OCI-LY1 (cell line): ENCODE results near the gene PLCB4.

ENCODE experiments used
- H2AFZ ChIP-seq: fragments of 200-600 bp; sonication (generic), shearing (Covaris generic); 2 replicates; pipeline ENCODE4 v1.6.0; 2014; ENCODE audit warnings: antibody characterized with exemption, mild to moderate bottlenecking, low read length
- H3F3A ChIP-seq: fragments of 200-600 bp; sonication (generic), shearing (Covaris generic); 2 replicates; pipeline ENCODE4 v1.6.0; 2014; ENCODE audit warnings: mild to moderate bottlenecking, antibody characterized with exemption, low read length, moderate library complexity; ENCODE audit not compliant: insufficient read depth
- H3K27ac ChIP-seq: fragments of 200-600 bp; sonication (generic); 2 replicates; pipeline ENCODE4 v1.5.1; 2014; ENCODE audit warnings: low read length, mixed run types, mild to moderate bottlenecking, low read depth; ENCODE audit not compliant: poor library complexity, severe bottlenecking
- H3K27me3 ChIP-seq: fragments of 200-600 bp; sonication (generic); 2 replicates; pipeline ENCODE4 v1.6.0; 2014; ENCODE audit warnings: antibody characterized with exemption, mild to moderate bottlenecking, low read length, moderate library complexity; ENCODE audit not compliant: insufficient read depth
- H3K36me3 ChIP-seq: fragments of 200-600 bp; sonication (generic); 2 replicates; pipeline ENCODE4 v1.6.1; 2014; ENCODE audit warnings: mild to moderate bottlenecking, antibody characterized with exemption, low read length, moderate library complexity, mixed read lengths; ENCODE audit not compliant: insufficient read depth
- H3K4me1 ChIP-seq: fragments of 200-600 bp; sonication (generic); 2 replicates; pipeline ENCODE4 v1.5.1; 2014; ENCODE audit warnings: mild to moderate bottlenecking, low read length, moderate library complexity; ENCODE audit not compliant: insufficient read depth, severe bottlenecking
- H3K4me2 ChIP-seq: fragments of 200-600 bp; sonication (generic), shearing (Covaris generic); 2 replicates; pipeline ENCODE4 v1.6.1; 2014; ENCODE audit warnings: low read length
- H3K4me3 ChIP-seq: fragments of 200-600 bp; sonication (generic); 2 replicates; pipeline ENCODE4 v1.5.1; 2014; ENCODE audit warnings: low read length, low read depth, mild to moderate bottlenecking, mixed read lengths; ENCODE audit not compliant: poor library complexity, severe bottlenecking
- H3K79me2 ChIP-seq: fragments of 200-600 bp; shearing (Covaris generic); 2 replicates; pipeline ENCODE4 v1.6.1; 2016; ENCODE audit warnings: mixed run types, low read length, mixed read lengths; ENCODE audit not compliant: insufficient read depth
- H3K9ac ChIP-seq: fragments of 200-600 bp; sonication (generic), shearing (Covaris generic); 2 replicates; pipeline ENCODE4 v1.6.1; 2014; ENCODE audit warnings: mild to moderate bottlenecking, low read length, mixed read lengths
- H3K9me2 ChIP-seq: fragments of 200-600 bp; sonication (generic), shearing (Covaris generic); 2 replicates; pipeline ENCODE4 v1.6.1; 2014; ENCODE audit warnings: low read depth, mild to moderate bottlenecking, low read length, mixed read lengths
- H3K9me3 ChIP-seq: fragments of 200-600 bp; shearing (Covaris generic); 2 replicates; pipeline ENCODE4 v1.6.1; 2014; ENCODE audit warnings: low read length, mixed read lengths
- H4K20me1 ChIP-seq: fragments of 200-600 bp; sonication (generic), shearing (Covaris generic); 2 replicates; pipeline ENCODE4 v1.6.0; 2016; ENCODE audit warnings: mild to moderate bottlenecking, low read length; ENCODE audit not compliant: insufficient read depth
- CTCF ChIP-seq: fragments of 200-600 bp; sonication (generic), shearing (Covaris generic); IDR thresholded peaks from 2 replicates; pipeline ENCODE4 v1.5.1; 2017; ENCODE audit warnings: mild to moderate bottlenecking, antibody characterized with exemption, low read length, moderate library complexity, mixed read lengths
- EZH2 ChIP-seq: fragments of 200-600 bp; sonication (generic), shearing (Covaris generic); IDR thresholded peaks from 2 replicates; pipeline ENCODE4 v1.8.0; 2017; ENCODE audit warnings: borderline replicate concordance, mixed run types, mild to moderate bottlenecking, antibody characterized with exemption, low read length, moderate library complexity, mixed read lengths

Gene PLCB4

GRCh38 chr20:9160757-9161156 lies 91.9 kb downstream of the PLCB4 start:
- Histone ChIP-seq H3K27ac (no peak overlapping the region), H4K20me1 (no peaks in the 10 kb centered on the region), H3K4me2 (no peak overlapping the region), H3K27me3 (no peaks in the 10 kb centered on the region), H3K9me3 (no peaks in the 10 kb centered on the region), H3K4me3 (no peak overlapping the region), H3K36me3 (no peaks in the 10 kb centered on the region), H2AFZ (no peak overlapping the region), H3K9me2 (no peaks in the 10 kb centered on the region), H3K4me1 (no peaks in the 10 kb centered on the region), H3K9ac (no peak overlapping the region), H3F3A (no peaks in the 10 kb centered on the region), H3K79me2 (no peaks in the 10 kb centered on the region)
- TF ChIP-seq CTCF, result no peak
- TF ChIP-seq EZH2, result no peak

GRCh38 chr20:9161311-9161710 lies 92.4 kb downstream of the PLCB4 start:
- no peaks in the 10 kb centered on the region for H3K36me3 ChIP-seq
- no peaks in the 10 kb centered on the region for H3K4me1 ChIP-seq
- H3K27me3 ChIP-seq, result no peaks in the 10 kb centered on the region
- H3K4me3 ChIP-seq, result no peak overlapping the region
- no peak overlapping the region for H2AFZ ChIP-seq
- H3K9me2 ChIP-seq, result no peaks in the 10 kb centered on the region
- H4K20me1 ChIP-seq, result no peaks in the 10 kb centered on the region
- no peaks in the 10 kb centered on the region for H3K9me3 ChIP-seq
- no peak for TF ChIP-seq CTCF
- no peak for TF ChIP-seq EZH2
- H3K27ac ChIP-seq, result no peak overlapping the region
- no peaks in the 10 kb centered on the region for H3K79me2 ChIP-seq
- H3F3A ChIP-seq, result no peaks in the 10 kb centered on the region
- H3K9ac ChIP-seq, result no peak overlapping the region
- H3K4me2 ChIP-seq, result no peak overlapping the region

GRCh38 chr20:9163251-9163650 lies 94.4 kb downstream of the PLCB4 start:
- Histone ChIP-seq H3K27me3 (no peaks in the 10 kb centered on the region), H2AFZ (no peak overlapping the region), H3K4me1 (no peaks in the 10 kb centered on the region), H3K9me2 (no peaks in the 10 kb centered on the region), H3K9me3 (no peaks in the 10 kb centered on the region), H3K79me2 (no peaks in the 10 kb centered on the region), H3K27ac (no peak overlapping the region), H3F3A (no peaks in the 10 kb centered on the region), H3K4me3 (no peak overlapping the region), H3K36me3 (no peaks in the 10 kb centered on the region), H3K4me2 (no peak overlapping the region), H4K20me1 (no peaks in the 10 kb centered on the region), H3K9ac (no peak overlapping the region)
- TF ChIP-seq CTCF (no peak), EZH2 (no peak)
